Naive thymus-derived CD8-positive, alpha-beta T cell (primary cell): ENCODE results near the gene ZNF862. TPM values are rescaled to one million over a fixed set of nuclear protein-coding genes. Genes with fewer than 3 reads are reported as not detected.

Source experiments
- ATAC-seq, 2 donors: fragments of 150-1000 bp; cut with Tn5 transposase in 1 of 2; sonication (Bioruptor Pico), chemical (Tn5 transposase) in 1 of 2; 1 replicate in 1 of 2; 2 replicates in 1 of 2; pipeline ENCODE4 v1.10.0; 2021; ENCODE audit warnings: mild to moderate bottlenecking in 2 of 2, moderate library complexity in 2 of 2
- POLR2A ChIA-PET: fragments of 350-600 bp; sonication (Branson Sonifier 250); formaldehyde crosslinking; loops from one replicate; lab custom pipeline; 2021; ENCODE audit warnings: antibody characterized with exemption; lab: Charles Lee
- DNase-seq, 10 donors: peaks; one replicate each; pipeline versions ENCODE4 v3.0.0 to v3.0.0-alpha.2; 2020 to 2022
- H3K27ac Mint-ChIP-seq, 10 donors: one replicate each; pipeline ENCODE4 v1.8.0; 2020 to 2022; ENCODE audit warnings: mild to moderate bottlenecking in 10 of 10, mixed read lengths in 10 of 10, moderate library complexity in 4 of 10, inconsistent platforms in 1 of 10
- H3K27me3 Mint-ChIP-seq, 5 donors: one replicate each; pipeline ENCODE4 v1.8.0; 2021 to 2022; ENCODE audit warnings: mixed read lengths in 5 of 5
- H3K36me3 Mint-ChIP-seq, 3 donors: one replicate each; pipeline ENCODE4 v1.8.0; 2020 to 2022; ENCODE audit warnings: mixed read lengths in 3 of 3, mild to moderate bottlenecking in 2 of 3, inconsistent platforms in 1 of 3
- H3K4me1 Mint-ChIP-seq, 4 donors: one replicate each; pipeline ENCODE4 v1.8.0; 2021 to 2022; ENCODE audit warnings: mixed read lengths in 4 of 4
- H3K4me3 Mint-ChIP-seq, 10 donors: one replicate each; pipeline ENCODE4 v1.8.0; 2020 to 2022; ENCODE audit warnings: mild to moderate bottlenecking in 10 of 10, mixed read lengths in 10 of 10, moderate library complexity in 6 of 10, inconsistent platforms in 1 of 10
- H3K9me3 Mint-ChIP-seq, 9 donors: one replicate each; pipeline ENCODE4 v1.8.0; 2020 to 2022; ENCODE audit warnings: mixed read lengths in 9 of 9, mild to moderate bottlenecking in 3 of 9, inconsistent platforms in 1 of 9, moderate library complexity in 1 of 9
- polyA plus RNA-seq, 3 donors: library from polyadenylated mRNA; unstranded; fragments of 300-500 nt; fragmentation: Illumina TruSeq; gene quantifications; one replicate each; pipeline ENCODE4 v1.2.3, GENCODE V29; 2021
- total RNA-seq, 8 experiments: library from RNA in 2 of 8; stranded (reverse) in 2 of 8; gene quantifications; one replicate each; pipeline ENCODE4 v1.2.3 and lab custom pipeline; 2021 to 2026

ZNF862 gene
- total and polyA plus RNA-seq, 5 experiments from 2014 or later: 6.1 to 88.4 (median 10.6) TPM

DNA sequence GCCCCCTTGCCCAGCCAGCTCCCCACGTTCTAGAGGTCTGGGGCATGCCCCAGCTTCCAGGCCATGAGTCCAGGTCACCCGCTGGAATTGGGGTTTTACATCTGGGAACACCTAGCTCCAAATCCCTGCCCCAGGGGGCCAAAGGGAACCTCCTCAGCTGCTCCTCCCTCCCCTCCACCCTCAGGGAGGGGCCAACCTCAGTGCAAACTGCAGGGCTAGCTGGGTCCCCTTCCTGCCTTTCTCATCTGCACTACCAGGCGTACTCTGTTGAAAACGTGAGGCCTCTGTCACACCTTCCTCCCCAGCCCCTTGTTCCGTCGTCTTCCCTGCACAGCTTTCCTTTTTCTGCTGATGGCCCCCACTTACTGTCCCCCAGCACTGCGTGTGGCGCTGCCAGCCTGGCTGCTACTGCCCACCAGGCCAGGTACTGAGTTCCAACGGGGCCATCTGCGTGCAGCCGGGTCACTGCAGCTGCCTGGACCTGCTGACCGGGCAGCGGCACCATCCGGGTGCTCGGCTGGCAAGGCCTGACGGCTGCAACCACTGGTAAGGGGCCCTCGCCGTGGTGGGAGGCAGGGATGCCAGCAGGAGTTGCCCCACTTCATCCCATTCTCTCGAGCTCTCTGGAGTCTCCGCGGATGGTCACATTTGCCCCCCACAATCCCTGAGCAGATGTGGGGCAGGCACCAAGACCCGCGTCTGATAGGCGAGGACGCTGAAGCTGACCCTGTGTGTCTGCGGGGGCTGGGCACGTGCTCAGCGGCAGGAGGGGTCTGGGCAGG lies 24.7 kb upstream of the ZNF862 start:
- no peaks in the 10 kb centered on the region for H3K36me3 Mint-ChIP-seq
- no peaks in the 10 kb centered on the region for H3K27me3 Mint-ChIP-seq
- H3K27ac Mint-ChIP-seq: peak overlapping the region in 2 of 10 donors; percentile 28 to 61
- ATAC-seq (peak in 1 of 2 donors; percentile 58), DNase-seq (peak in 1 of 10 donors; percentile 15)
- no peaks in the 10 kb centered on the region for H3K9me3 Mint-ChIP-seq
- peaks cover 0 to 20% (median 11%) of the 10 kb centered on the region in 4 donors for H3K4me1 Mint-ChIP-seq
- H3K4me3 Mint-ChIP-seq: no peak overlapping the region
- POLR2A ChIA-PET: no interaction called here

DNA sequence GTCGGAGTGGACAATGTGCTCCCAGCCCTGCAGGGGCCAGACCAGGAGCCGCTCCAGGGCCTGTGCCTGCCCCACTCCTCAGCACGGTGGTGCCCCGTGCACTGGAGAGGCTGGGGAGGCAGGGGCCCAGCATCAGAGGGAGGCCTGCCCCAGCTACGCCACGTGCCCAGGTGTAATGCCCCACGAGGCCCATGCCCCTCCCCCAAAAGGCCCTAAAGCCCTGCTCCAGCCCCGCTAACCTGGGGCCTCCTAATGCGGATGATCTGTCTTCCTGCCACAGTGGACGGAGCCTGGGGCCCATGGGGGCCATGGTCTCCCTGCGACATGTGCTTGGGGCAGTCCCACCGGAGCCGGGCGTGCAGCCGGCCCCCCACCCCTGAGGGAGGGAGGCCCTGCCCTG lies 23.7 kb upstream of the ZNF862 start:
- POLR2A ChIA-PET: no interaction called here
- ATAC-seq: no peak
- H3K9me3 Mint-ChIP-seq: no peaks in the 10 kb centered on the region
- no peak overlapping the region for H3K4me3 Mint-ChIP-seq
- no peaks in the 10 kb centered on the region for H3K36me3 Mint-ChIP-seq
- H3K27ac Mint-ChIP-seq: no peak overlapping the region
- H3K27me3 Mint-ChIP-seq: no peaks in the 10 kb centered on the region
- peaks cover 0 to 20% (median 11%) of the 10 kb centered on the region in 4 donors for H3K4me1 Mint-ChIP-seq
- DNase-seq: no peak

DNA sequence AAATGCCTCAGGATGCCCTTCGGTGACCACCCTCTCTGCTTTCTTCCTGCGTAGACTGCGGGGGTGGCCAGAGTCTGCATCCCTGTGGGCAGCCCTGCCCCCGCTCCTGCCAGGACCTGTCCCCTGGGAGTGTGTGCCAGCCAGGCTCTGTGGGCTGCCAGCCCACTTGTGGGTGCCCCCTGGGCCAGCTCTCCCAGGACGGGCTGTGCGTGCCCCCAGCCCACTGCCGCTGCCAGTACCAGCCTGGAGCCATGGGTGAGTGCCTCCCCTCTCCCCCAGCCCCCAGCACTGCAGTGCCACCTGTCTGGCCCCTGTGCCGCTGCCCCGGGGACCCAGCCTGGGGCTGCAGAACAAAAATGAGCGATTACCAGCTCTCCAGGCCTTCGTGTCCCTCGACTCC lies 23.1 kb upstream of the ZNF862 start:
- H3K27me3 Mint-ChIP-seq: no peaks in the 10 kb centered on the region
- H3K9me3 Mint-ChIP-seq: no peaks in the 10 kb centered on the region
- ATAC-seq: no peak
- no peak overlapping the region for H3K4me3 Mint-ChIP-seq
- DNase-seq: no peak
- no peak overlapping the region for H3K27ac Mint-ChIP-seq
- H3K36me3 Mint-ChIP-seq: no peaks in the 10 kb centered on the region
- POLR2A ChIA-PET: no interaction called here
- peaks cover 0 to 20% (median 9%) of the 10 kb centered on the region in 4 donors for H3K4me1 Mint-ChIP-seq

DNA sequence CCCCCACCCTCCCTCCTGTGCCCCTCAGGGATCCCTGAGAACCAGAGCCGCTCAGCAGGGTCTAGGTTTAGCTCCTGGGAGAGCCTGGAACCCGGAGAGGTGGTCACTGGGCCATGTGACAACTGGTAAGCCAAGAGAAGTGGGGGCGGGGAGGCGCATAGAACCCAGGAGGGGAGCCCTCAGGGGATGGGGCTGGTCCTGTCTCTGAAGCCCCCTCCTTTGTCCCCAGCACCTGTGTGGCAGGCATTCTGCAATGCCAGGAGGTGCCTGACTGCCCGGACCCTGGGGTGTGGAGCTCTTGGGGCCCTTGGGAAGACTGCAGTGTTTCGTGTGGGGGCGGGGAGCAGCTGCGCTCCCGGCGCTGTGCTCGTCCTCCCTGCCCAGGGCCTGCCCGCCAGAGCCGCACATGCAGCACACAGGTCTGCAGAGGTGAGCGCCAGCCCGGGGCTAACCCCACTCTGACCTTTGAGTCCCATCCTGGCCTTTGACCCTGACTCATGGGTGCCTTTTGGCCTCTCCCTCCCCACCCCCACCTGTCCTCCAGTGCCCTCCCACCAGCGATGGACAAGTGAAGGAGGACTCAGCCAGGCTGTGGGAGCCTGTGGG lies 22.4 kb upstream of the ZNF862 start:
- no peak overlapping the region for H3K27ac Mint-ChIP-seq
- DNase-seq (no peak), ATAC-seq (no peak)
- peaks cover 0 to 20% (median 9%) of the 10 kb centered on the region in 4 donors for H3K4me1 Mint-ChIP-seq
- no peaks in the 10 kb centered on the region for H3K27me3 Mint-ChIP-seq
- H3K4me3 Mint-ChIP-seq: no peak overlapping the region
- H3K36me3 Mint-ChIP-seq: no peaks in the 10 kb centered on the region
- POLR2A ChIA-PET: no interaction called here
- no peaks in the 10 kb centered on the region for H3K9me3 Mint-ChIP-seq

DNA sequence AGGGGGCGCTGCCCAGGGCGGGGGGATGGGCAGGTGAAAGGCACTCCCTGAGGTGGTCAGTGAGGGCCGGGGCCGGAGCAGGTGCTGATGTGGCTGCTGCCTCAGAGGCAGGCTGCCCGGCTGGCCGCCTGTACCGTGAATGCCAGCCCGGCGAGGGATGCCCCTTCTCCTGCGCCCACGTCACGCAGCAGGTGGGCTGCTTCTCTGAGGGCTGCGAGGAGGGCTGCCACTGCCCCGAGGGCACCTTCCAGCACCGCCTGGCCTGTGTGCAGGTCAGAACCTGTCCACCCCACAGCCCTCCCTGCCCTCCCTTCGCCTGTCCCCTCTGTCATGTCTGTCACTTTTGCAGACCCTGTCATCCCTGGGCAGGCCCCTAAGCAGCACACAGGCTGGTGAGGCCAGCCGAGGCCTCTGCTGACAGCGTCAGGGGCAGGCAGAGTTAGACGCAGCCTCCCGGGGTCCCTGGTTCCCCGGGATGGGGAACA lies 21.9 kb upstream of the ZNF862 start:
- Mint-ChIP-seq H3K9me3 (no peaks in the 10 kb centered on the region), H3K4me3 (no peak overlapping the region), H3K27me3 (no peaks in the 10 kb centered on the region), H3K36me3 (no peaks in the 10 kb centered on the region), H3K27ac (no peak overlapping the region), H3K4me1 (peaks cover 0 to 20% (median 9%) of the 10 kb centered on the region in 4 donors)
- POLR2A ChIA-PET: no interaction called here
- no peak for ATAC-seq
- DNase-seq: no peak

DNA sequence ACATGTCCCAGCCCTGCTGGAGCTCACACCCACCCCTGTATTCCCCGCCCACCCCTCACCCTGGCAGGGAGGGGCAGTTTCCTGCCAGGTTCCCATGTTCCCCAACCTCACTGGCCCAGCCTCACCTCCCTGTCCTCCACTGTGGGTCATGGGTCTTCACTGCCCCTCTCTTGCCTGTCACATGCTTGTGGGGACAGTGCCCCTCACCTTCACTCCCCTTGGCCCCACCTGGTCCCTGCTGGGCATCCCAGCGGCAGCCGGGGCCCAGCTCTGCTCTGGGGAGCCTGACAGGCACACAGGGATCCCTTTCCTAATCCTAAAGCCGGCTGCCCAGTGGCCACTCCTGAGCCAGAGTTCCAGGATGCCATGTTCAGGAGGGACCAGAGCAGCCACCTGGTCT lies 21.4 kb upstream of the ZNF862 start:
- Mint-ChIP-seq H3K9me3 (no peaks in the 10 kb centered on the region), H3K4me3 (no peak overlapping the region), H3K4me1 (peaks cover 0 to 20% (median 9%) of the 10 kb centered on the region in 4 donors), H3K27ac (no peak overlapping the region), H3K36me3 (no peaks in the 10 kb centered on the region), H3K27me3 (no peaks in the 10 kb centered on the region)
- DNase-seq (peak in 1 of 10 donors; percentile 47), ATAC-seq (no peak)
- POLR2A ChIA-PET: no interaction called here

DNA sequence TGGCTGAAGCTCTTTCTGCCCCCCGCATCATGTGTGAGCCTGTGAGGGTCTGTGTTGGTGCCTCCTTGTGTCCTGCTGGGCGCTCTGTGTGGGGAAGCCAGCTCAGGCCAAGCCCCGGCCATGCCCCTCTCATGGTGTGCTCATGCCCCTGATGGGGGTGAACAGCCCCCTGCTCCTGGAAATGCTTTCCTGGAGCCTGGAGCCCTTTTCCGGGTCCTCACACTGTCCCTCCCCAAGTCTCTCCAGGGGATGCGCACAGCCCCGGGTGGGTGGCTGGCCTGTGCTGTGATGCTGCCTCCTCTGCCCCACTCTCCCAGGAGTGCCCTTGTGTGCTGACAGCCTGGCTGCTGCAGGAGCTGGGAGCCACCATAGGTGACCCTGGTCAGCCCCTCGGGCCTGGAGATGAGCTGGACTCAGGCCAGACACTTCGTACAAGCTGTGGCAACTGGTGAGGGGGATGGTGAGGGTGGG lies 20.8 kb upstream of the ZNF862 start:
- no peak overlapping the region for H3K27ac Mint-ChIP-seq
- H3K36me3 Mint-ChIP-seq: no peaks in the 10 kb centered on the region
- ATAC-seq (no peak), DNase-seq (peak in 1 of 10 donors; percentile 55)
- POLR2A ChIA-PET: no interaction called here
- H3K4me1 Mint-ChIP-seq: peaks cover 0 to 20% (median 9%) of the 10 kb centered on the region in 4 donors
- H3K27me3 Mint-ChIP-seq: no peaks in the 10 kb centered on the region
- H3K4me3 Mint-ChIP-seq: no peak overlapping the region
- H3K9me3 Mint-ChIP-seq: no peaks in the 10 kb centered on the region

DNA sequence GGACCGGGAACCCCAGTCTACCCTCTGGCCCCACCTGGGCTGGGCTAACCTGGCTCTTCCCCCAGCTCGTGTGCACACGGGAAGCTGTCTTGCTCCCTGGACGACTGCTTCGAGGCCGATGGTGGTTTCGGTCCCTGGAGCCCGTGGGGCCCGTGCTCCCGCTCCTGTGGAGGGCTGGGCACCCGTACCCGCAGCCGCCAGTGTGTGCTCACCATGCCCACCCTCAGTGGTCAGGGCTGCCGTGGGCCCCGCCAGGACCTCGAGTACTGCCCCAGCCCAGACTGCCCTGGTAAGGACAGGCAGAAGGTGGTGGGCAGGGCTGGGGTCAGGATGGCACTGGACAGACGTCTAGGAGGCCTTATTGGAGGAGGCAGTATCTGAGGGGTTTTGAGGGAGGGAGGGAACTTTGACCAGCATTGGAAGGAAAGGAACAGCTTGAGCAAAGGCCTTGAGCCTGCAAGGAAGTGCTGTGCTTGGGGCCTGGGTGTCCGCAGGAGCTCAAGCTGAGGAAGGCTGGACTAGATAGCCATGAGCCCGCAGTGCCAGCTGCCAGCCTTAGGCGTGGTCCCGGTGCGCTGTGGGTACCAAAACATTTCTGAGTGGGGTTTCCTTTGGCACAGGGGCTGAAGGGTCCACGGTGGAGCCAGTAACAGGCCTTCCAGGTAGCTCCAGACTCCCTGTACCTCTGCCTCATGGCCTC lies 20.2 kb upstream of the ZNF862 start:
- H3K4me1 Mint-ChIP-seq: peaks cover 0 to 21% (median 6%) of the 10 kb centered on the region in 4 donors
- DNase-seq (peak in 1 of 10 donors; percentile 55), ATAC-seq (no peak)
- H3K4me3 Mint-ChIP-seq: no peak overlapping the region
- no peaks in the 10 kb centered on the region for H3K27me3 Mint-ChIP-seq
- POLR2A ChIA-PET: no interaction called here
- H3K36me3 Mint-ChIP-seq: no peaks in the 10 kb centered on the region
- H3K27ac Mint-ChIP-seq: peak overlapping the region in 1 of 10 donors; percentile 59
- H3K9me3 Mint-ChIP-seq: no peaks in the 10 kb centered on the region

DNA sequence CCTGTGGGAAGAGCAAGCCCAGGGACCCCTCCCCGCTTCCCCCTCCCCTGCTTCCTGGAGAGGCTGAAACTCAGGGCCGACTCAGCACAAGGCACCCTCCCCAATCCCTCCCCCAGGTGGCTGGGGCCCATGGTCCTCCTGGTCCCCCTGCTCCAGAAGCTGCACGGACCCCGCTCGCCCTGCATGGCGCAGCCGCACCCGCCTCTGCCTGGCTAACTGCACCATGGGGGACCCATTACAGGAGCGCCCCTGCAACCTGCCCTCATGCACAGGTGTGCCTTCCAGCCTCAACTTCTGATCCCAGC lies 19.7 kb upstream of the ZNF862 start:
- Mint-ChIP-seq H3K4me1 (peaks cover 0 to 17% (median 2%) of the 10 kb centered on the region in 4 donors), H3K27me3 (no peaks in the 10 kb centered on the region), H3K36me3 (no peaks in the 10 kb centered on the region), H3K9me3 (no peaks in the 10 kb centered on the region), H3K27ac (no peak overlapping the region), H3K4me3 (no peak overlapping the region)
- POLR2A ChIA-PET: no interaction called here
- ATAC-seq: no peak
- no peak for DNase-seq

DNA sequence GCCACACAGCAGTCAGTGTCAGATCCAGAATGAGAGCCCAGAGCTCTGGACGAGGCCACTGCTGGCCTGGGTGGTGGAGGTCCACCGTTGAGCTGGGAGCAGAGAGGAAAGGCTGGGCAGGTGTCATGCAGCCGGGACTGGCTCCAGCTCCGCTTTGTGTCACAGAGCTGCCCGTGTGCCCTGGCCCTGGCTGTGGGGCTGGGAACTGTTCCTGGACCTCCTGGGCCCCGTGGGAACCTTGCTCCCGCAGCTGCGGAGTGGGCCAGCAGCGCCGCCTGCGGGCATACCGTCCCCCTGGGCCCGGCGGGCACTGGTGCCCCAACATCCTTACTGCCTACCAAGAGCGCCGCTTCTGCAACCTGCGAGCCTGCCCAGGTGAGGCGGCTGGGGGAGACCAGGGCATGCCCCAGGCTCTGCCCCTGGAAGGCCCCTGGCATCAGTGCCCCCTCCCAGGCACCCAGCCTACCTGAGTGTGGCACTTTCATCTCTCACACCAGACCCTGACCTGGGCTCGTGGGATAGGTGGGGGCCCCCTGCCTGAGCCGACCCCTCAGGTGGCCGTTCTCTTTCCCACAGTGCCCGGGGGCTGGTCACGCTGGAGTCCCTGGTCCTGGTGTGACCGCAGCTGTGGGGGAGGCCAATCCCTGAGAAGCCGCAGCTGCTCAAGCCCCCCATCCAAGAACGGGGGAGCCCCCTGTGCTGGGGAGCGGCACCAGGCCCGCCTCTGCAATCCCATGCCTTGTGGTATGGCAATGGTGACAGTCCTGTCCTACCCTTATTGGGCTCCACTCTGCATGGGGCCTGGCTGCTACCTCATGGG lies 18.8 kb upstream of the ZNF862 start:
- Mint-ChIP-seq H3K36me3 (no peaks in the 10 kb centered on the region), H3K27ac (no peak overlapping the region), H3K9me3 (no peaks in the 10 kb centered on the region), H3K4me3 (no peak overlapping the region), H3K4me1 (peaks cover 0 to 11% (median 0%) of the 10 kb centered on the region in 4 donors), H3K27me3 (no peaks in the 10 kb centered on the region)
- POLR2A ChIA-PET: interaction anchor here (0.5 kb wide), 1 partner anchor 10 kb away, joined by 5 read pairs; no protein-coding TSS in a partner anchor
- ATAC-seq (no peak), DNase-seq (peak in 1 of 10 donors; percentile 58)

DNA sequence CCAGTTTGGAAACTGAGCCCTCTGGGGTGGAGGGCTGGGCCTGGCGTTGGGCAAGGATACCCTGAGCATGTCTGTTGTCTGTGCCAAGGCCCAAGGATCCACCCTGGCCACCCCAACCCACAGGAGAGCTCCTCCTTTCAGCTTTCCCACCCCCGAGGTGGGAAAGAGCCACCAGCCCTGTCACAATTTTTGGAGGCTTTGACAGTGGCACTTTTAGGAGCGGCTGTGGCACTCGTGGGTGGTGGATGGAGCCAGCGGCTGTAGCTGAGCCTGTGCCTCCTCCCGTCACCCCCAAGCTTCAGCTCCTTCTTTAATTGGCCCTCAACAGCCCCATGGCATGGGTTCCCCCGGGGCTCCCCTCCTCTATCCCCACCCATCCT lies 18.2 kb upstream of the ZNF862 start:
- DNase-seq: peak in 1 of 10 donors; percentile 23
- Mint-ChIP-seq H3K4me3 (no peak overlapping the region), H3K27me3 (no peaks in the 10 kb centered on the region), H3K27ac (no peak overlapping the region), H3K4me1 (peaks cover 0 to 11% (median 0%) of the 10 kb centered on the region in 4 donors), H3K9me3 (no peaks in the 10 kb centered on the region), H3K36me3 (no peaks in the 10 kb centered on the region)
- no peak for ATAC-seq
- POLR2A ChIA-PET: no interaction called here

DNA sequence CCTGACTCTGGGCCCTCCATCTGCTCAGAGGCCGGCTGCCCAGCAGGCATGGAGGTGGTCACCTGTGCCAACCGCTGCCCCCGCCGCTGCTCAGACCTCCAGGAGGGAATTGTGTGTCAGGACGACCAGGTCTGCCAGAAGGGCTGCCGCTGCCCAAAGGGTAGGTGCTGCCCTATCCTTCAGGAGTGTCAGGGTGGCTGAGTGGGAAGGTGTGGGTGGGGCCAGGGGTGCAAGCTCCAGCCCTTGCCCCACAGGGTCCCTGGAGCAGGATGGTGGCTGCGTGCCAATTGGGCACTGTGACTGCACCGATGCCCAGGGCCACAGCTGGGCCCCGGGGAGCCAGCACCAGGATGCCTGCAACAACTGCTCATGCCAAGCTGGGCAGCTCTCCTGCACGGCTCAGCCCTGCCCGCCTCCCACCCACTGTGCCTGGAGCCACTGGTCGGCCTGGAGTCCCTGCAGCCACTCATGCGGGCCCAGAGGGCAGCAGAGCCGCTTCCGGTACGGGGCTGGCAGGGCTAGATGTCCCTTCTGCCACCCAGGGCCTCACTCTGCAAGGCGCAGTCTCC lies 17.5 kb upstream of the ZNF862 start:
- H3K9me3 Mint-ChIP-seq: no peaks in the 10 kb centered on the region
- peaks cover 0 to 11% (median 0%) of the 10 kb centered on the region in 4 donors for H3K4me1 Mint-ChIP-seq
- DNase-seq (peak in 1 of 10 donors; percentile 58), ATAC-seq (no peak)
- H3K36me3 Mint-ChIP-seq: no peaks in the 10 kb centered on the region
- POLR2A ChIA-PET: no interaction called here
- no peak overlapping the region for H3K27ac Mint-ChIP-seq
- H3K4me3 Mint-ChIP-seq: no peak overlapping the region
- no peaks in the 10 kb centered on the region for H3K27me3 Mint-ChIP-seq
